ENCODE data around the gene STXBP5. TPM values are rescaled to one million over a fixed set of nuclear protein-coding genes. Genes with fewer than 3 reads are reported as not detected.

The STXBP5 gene
- total RNA-seq, 4 donors from 2014 or later, result 18.1 to 22.1 (median 20.0) TPM

DNA sequence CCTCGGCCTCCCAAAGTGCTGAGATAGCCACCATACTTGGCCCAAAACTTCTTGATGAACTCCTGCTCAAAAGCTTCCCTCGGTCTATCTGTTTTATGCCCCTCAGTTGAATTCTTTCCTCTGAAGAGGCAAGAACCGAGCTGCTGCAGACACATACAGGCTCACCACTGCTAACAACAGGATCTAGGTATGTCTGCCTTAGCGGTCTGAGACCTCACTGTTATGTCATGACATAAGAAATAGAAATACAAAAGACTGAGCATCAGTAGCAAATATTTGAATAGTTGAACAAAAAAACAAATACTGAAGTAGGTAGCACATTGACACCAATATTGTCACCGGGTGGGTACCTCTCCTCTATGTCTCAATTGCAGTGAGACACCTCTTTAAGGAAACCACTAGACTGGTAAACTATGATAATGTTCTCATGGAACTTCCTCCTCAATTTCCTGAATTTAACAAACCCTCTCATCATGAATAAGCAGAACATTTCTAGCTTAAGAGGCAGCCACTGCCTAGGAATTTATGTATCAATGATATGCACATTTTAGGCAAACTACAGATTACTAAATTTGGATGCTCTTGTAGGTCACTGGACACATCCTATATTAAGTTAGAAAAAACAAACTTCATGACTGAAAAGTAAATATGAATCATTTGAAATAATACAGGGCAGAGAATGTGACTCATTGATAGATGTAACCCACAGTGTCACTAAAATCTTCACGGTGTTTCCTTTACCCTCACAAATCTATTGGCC is 9.4 kb upstream of the STXBP5 start:
- Histone ChIP-seq H3K27me3 (no peaks in the 10 kb centered on the region), H3K4me3 (no peak overlapping the region), H3K4me1 (no peaks in the 10 kb centered on the region), H3K27ac (replicated peaks in 1 of 4) (no peak overlapping the region), H3K9me3 (no peaks in the 10 kb centered on the region), H3K36me3 (no peaks in the 10 kb centered on the region)
- WGBS, result 88% methylated on average over 6 of the region's 6 CpGs
- no peak for TF ChIP-seq POLR2AphosphoS5 (IDR thresholded peaks at IDR 0.05)
- TF ChIP-seq EP300 (IDR thresholded peaks at IDR 0.05), result no peak
- TF ChIP-seq POLR2A (IDR thresholded peaks at IDR 0.05; ENCODE audit: low read depth), result no peak
- TF ChIP-seq, protein P1, sequence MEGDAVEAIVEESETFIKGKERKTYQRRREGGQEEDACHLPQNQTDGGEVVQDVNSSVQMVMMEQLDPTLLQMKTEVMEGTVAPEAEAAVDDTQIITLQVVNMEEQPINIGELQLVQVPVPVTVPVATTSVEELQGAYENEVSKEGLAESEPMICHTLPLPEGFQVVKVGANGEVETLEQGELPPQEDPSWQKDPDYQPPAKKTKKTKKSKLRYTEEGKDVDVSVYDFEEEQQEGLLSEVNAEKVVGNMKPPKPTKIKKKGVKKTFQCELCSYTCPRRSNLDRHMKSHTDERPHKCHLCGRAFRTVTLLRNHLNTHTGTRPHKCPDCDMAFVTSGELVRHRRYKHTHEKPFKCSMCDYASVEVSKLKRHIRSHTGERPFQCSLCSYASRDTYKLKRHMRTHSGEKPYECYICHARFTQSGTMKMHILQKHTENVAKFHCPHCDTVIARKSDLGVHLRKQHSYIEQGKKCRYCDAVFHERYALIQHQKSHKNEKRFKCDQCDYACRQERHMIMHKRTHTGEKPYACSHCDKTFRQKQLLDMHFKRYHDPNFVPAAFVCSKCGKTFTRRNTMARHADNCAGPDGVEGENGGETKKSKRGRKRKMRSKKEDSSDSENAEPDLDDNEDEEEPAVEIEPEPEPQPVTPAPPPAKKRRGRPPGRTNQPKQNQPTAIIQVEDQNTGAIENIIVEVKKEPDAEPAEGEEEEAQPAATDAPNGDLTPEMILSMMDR (IDR thresholded peaks at IDR 0.05), result no peak
- intact Hi-C loops (cut with DNase I), result no loop called here
- no peak for DNase-seq (ENCODE audit: extremely low spot score)

DNA sequence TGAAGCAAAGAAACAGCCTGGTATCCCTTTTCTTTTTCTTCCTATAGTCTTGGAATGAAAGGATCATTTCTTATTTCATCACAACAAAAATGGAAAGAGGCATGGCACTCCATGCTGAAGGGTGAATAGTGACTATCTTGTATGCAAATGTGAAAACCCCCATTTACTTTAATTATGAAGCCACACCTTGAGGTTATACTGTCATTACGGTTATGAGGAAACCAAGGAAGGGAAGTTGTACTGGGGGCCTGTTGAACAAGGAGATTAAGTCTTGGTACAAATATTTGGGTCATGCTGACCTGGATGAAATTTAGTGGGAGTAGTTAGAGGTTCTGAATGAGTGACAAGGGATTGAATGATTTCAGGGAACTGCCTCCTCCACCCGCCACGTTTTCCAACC is 8.7 kb upstream of the STXBP5 start:
- intact Hi-C loops (cut with DNase I), result no loop called here
- no peak for DNase-seq (ENCODE audit: extremely low spot score)
- H3K9me3 ChIP-seq, result no peaks in the 10 kb centered on the region
- H3K36me3 ChIP-seq, result no peaks in the 10 kb centered on the region
- H3K4me1 ChIP-seq, result no peaks in the 10 kb centered on the region
- no peak overlapping the region for H3K4me3 ChIP-seq
- no peaks in the 10 kb centered on the region for H3K27me3 ChIP-seq
- TF ChIP-seq POLR2AphosphoS5 (IDR thresholded peaks at IDR 0.05) (no peak), EP300 (IDR thresholded peaks at IDR 0.05) (no peak), POLR2A (IDR thresholded peaks at IDR 0.05; ENCODE audit: low read depth) (no peak)
- TF ChIP-seq, protein P1 (IDR thresholded peaks at IDR 0.05), result no peak
- no peak overlapping the region for H3K27ac ChIP-seq (replicated peaks in 1 of 4)
- WGBS, result 84% methylated on average over 3 of the region's 3 CpGs

DNA sequence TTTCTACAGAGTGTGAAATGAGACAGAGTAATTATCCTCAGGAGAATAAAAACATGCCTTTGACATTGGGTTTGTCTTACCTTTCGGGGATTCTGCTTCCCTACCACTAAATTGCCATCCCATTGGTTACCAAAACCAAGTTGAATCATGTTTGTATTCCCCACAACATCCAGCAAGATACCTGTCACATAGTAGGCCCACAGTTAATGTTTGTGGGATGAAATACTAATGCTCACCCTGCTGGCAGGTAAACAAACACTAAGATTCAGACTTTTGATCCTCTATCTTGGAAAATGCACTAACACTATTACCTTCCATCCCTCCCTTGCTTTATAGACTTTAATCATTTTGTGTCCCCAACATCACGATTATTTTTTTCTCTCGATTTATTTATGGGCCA is 8.2 kb upstream of the STXBP5 start:
- H3K4me1 ChIP-seq, result no peaks in the 10 kb centered on the region
- H3K27me3 ChIP-seq, result no peaks in the 10 kb centered on the region
- H3K4me3 ChIP-seq, result no peak overlapping the region
- intact Hi-C loops (cut with DNase I), result no loop called here
- 97% methylated on average over 3 of the region's 3 CpGs for WGBS
- no peaks in the 10 kb centered on the region for H3K9me3 ChIP-seq
- no peaks in the 10 kb centered on the region for H3K36me3 ChIP-seq
- no peak for DNase-seq (ENCODE audit: extremely low spot score)
- no peak for TF ChIP-seq POLR2A (IDR thresholded peaks at IDR 0.05; ENCODE audit: low read depth)
- no peak overlapping the region for H3K27ac ChIP-seq (replicated peaks in 1 of 4)

DNA sequence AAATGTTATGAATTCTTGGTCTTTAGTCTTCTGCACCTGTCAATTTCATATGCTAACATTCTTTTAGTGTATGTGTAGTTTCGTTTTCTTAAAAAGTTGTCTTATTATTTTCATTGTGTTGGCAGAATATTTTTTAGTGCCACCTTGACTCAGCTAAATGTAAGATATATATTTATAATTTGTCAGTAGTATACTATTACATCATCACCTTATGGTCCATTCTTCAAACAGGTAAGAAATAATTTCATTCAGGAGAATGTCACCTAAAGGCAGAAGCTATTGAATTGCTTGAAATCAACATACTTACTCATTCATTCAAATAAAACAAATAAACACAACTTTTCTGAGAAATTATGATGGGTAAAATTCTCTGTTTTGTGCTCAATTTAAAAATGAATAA is 3.5 kb upstream of the STXBP5 start:
- no peaks in the 10 kb centered on the region for H3K36me3 ChIP-seq
- H3K4me1 ChIP-seq, result peaks cover 0 to 13% (median 10%) of the 10 kb centered on the region in 4 donors
- no peaks in the 10 kb centered on the region for H3K27me3 ChIP-seq
- no peaks in the 10 kb centered on the region for H3K9me3 ChIP-seq
- DNase-seq (ENCODE audit: extremely low spot score), result no peak
- WGBS, result 92% methylated on average over 1 of the region's 1 CpG
- intact Hi-C loops (cut with DNase I), result loop anchor here (10.0 kb wide), 1 partner anchor 656 kb away; the partner anchor contains the start of gene RAB32
- TF ChIP-seq POLR2A (IDR thresholded peaks at IDR 0.05; ENCODE audit: low read depth) (no peak), EP300 (IDR thresholded peaks at IDR 0.05) (no peak), POLR2AphosphoS5 (IDR thresholded peaks at IDR 0.05) (no peak)
- TF ChIP-seq, protein P1 (IDR thresholded peaks at IDR 0.05), result no peak
- H3K4me3 ChIP-seq, result no peak overlapping the region
- no peak overlapping the region for H3K27ac ChIP-seq (replicated peaks in 1 of 4)

DNA sequence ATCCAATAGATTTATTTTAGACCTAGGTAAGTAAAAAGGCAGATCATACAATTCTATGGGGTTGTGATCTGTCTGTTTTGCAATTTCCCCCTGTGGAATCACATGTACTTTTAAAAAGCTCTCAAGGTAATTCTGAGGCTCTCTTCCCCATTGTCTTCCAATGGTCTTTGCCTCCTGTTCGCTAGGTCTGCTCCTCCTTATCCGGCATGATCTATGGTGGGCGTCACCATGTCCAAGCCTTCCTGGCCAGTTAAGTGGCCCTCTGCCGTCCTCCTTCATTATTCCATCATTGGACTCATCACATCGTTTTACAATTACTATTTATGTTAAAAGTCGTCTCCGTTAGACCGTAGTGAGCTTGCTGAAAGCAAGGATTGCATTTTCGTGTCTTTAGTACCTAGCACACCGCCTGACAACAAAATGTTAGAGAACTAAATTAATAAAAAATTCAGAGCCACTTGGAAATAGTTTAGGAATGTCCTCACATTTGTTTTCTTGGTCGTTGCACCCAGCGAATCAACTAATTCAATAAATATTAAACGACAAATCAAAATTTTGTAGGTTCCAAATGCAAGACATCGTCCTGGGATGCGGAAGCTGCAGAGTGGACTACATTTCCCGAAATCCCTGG is 2.2 kb upstream of the STXBP5 start:
- Histone ChIP-seq H3K4me1 (peaks cover 0 to 26% (median 21%) of the 10 kb centered on the region in 4 donors), H3K9me3 (no peaks in the 10 kb centered on the region), H3K4me3 (peak overlapping the region; percentile 83 to 97 (median 88)), H3K36me3 (no peaks in the 10 kb centered on the region), H3K27ac (replicated peaks in 1 of 4) (peak overlapping the region; percentile 50 to 98 (median 95)), H3K27me3 (no peaks in the 10 kb centered on the region)
- no peak for DNase-seq (ENCODE audit: extremely low spot score)
- WGBS, result 14% methylated on average over 16 of the region's 16 CpGs
- TF ChIP-seq, protein P1 (IDR thresholded peaks at IDR 0.05), result no peak
- TF ChIP-seq POLR2AphosphoS5 (IDR thresholded peaks at IDR 0.05), result no peak
- no peak for TF ChIP-seq EP300 (IDR thresholded peaks at IDR 0.05)
- TF ChIP-seq POLR2A (IDR thresholded peaks at IDR 0.05; ENCODE audit: low read depth), result no peak
- intact Hi-C loops (cut with DNase I), result loop anchor here (10.0 kb wide), 1 partner anchor 657 kb away; the partner anchor contains the start of gene RAB32

Measured in esophagus muscularis mucosa (tissue), 4 donors.